BJ (cell line): Measurements from ENCODE around the gene ADGRF3. TPM values are rescaled to one million over a fixed set of nuclear protein-coding genes. Genes with fewer than 3 reads are reported as not detected.
A peak's percentile ranks its signal among the peaks of the same experiment; 100 is the strongest.

Experiments used
- CTCF ChIA-PET: fragments of 350-600 bp; formaldehyde crosslinking; extraction: SDS; loops from one replicate; lab custom pipeline; 2021; ENCODE audit warnings: antibody characterized with exemption, inconsistent platforms; lab: Yijun Ruan, JAX
- POLR2A ChIA-PET: fragments of 300-600 bp; sonication (Branson Sonifier 250); formaldehyde crosslinking; extraction: SDS; loops from one replicate; lab custom pipeline; 2021; ENCODE audit warnings: antibody characterized with exemption; lab: Charles Lee
- DNase-seq: peaks from one replicate; pipeline ENCODE4 v3.0.0-alpha.2; 2011; ENCODE audit warnings: low read depth
- H3K27me3 ChIP-seq: 2 replicates; pipeline ENCODE4 v1.6.0; 2011; ENCODE audit warnings: low read length; ENCODE audit not compliant: control insufficient read depth, insufficient read depth
- H3K36me3 ChIP-seq: 2 replicates; pipeline ENCODE4 v1.5.1; 2011; ENCODE audit warnings: low read length; ENCODE audit not compliant: control insufficient read depth, insufficient read depth
- H3K4me3 ChIP-seq: 2 replicates; pipeline ENCODE4 v1.5.1; 2011; ENCODE audit warnings: low read depth, mild to moderate bottlenecking, control low read depth, low read length
- polyA plus RNA-seq: library from polyadenylated mRNA; depleted of rRNA; stranded (reverse); fragments of >200 nt; gene quantifications from 2 replicates; pipeline ENCODE4 v1.2.3, GENCODE V29; 2011
- TF ChIP-seq, protein P1 (sequence below): IDR thresholded peaks from 2 replicates; pipeline ENCODE4 v1.5.1; 2011; ENCODE audit warnings: low read depth, mild to moderate bottlenecking, control low read depth, inconsistent platforms, low read length, moderate library complexity; ENCODE audit not compliant: insufficient read depth

Gene ADGRF3
- polyA plus RNA-seq, 1 experiment, result 0.12 TPM

DNA sequence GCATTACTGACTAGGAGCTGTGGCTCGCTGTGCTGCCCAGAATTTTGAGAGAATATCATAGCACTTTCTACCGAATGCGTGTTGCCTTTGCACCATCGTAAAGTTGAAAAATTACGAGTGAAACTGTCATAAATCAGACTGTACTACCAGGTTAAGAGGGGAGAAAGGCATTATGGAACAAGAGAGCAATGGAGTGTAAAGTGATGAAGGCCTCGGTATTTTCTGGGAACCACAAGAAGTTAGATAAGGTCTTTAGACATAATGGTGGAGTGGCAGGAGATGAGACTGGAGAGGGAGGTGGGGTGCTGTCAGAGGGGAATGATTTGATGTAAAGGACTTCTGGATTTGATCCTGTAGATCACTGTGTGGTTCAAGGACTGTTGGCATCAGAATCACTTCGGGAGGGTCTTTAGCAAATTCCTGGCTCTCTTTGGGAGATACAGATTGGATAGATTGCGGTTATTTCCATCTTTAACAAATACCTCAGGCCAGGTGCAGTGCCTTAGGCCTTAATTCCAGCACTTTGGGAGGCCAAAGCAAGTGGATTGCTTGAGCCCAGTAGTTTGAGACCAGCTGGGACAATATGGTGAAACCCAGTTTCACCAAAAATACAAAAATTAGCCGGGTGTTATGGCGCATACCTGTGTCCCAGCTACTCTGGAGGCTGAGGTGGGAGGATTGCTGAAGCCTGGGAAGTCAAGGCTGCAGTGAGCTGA, 4.9 kb upstream of the ADGRF3 start:
- POLR2A ChIA-PET, result no interaction called here
- TF ChIP-seq, protein P1, sequence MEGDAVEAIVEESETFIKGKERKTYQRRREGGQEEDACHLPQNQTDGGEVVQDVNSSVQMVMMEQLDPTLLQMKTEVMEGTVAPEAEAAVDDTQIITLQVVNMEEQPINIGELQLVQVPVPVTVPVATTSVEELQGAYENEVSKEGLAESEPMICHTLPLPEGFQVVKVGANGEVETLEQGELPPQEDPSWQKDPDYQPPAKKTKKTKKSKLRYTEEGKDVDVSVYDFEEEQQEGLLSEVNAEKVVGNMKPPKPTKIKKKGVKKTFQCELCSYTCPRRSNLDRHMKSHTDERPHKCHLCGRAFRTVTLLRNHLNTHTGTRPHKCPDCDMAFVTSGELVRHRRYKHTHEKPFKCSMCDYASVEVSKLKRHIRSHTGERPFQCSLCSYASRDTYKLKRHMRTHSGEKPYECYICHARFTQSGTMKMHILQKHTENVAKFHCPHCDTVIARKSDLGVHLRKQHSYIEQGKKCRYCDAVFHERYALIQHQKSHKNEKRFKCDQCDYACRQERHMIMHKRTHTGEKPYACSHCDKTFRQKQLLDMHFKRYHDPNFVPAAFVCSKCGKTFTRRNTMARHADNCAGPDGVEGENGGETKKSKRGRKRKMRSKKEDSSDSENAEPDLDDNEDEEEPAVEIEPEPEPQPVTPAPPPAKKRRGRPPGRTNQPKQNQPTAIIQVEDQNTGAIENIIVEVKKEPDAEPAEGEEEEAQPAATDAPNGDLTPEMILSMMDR, result no peak
- DNase-seq, result no peak
- H3K4me3 ChIP-seq, result no peak overlapping the region
- no peaks in the 10 kb centered on the region for H3K27me3 ChIP-seq
- CTCF ChIA-PET, result no interaction called here
- H3K36me3 ChIP-seq, result no peaks in the 10 kb centered on the region

GRCh38 chr2:26349690-26350089, 3.1 kb upstream of the ADGRF3 start:
- H3K27me3 ChIP-seq, result no peaks in the 10 kb centered on the region
- H3K4me3 ChIP-seq, result no peak overlapping the region
- TF ChIP-seq, protein P1, result no peak
- CTCF ChIA-PET, result no interaction called here
- DNase-seq, result no peak
- POLR2A ChIA-PET, result interaction anchor here (0.6 to 0.7 kb wide), 2 partner anchors 12 to 15 kb away, joined by 13 to 15 read pairs; no protein-coding TSS in a partner anchor
- no peaks in the 10 kb centered on the region for H3K36me3 ChIP-seq

GRCh38 chr2:26347286-26347865, 787 bp upstream of the ADGRF3 start:
- peak overlapping the region; percentile 84 for H3K4me3 ChIP-seq
- H3K27me3 ChIP-seq, result no peaks in the 10 kb centered on the region
- ChIA-PET CTCF (interaction anchor here (1.7 kb wide), 1 partner anchor 10 kb away, joined by 3 read pairs; no protein-coding TSS in a partner anchor), POLR2A (no interaction called here)
- no peak for DNase-seq
- TF ChIP-seq, protein P1, result no peak
- H3K36me3 ChIP-seq, result no peaks in the 10 kb centered on the region

GRCh38 chr2:26345545-26346453, 790 bp downstream of the ADGRF3 start, which contains the start of gene SELENOI:
Gene SELENOI (plus strand): TSS chr2:26346143. CDS start chr2:26346233, 90 bp downstream.
- POLR2A ChIA-PET, result no interaction called here
- Histone ChIP-seq H3K36me3 (no peaks in the 10 kb centered on the region), H3K4me3 (peak within 1 kb of the TSS; percentile 84), H3K27me3 (no peaks in the 10 kb centered on the region)
- peak; percentile 93 for DNase-seq
- CTCF ChIA-PET, result interaction anchor here (0.6 to 1.7 kb wide), 6 partner anchors 8 to 167 kb away, joined by 3 to 8 read pairs (median 3); no protein-coding TSS in a partner anchor
- TF ChIP-seq, protein P1, result no peak

DNA sequence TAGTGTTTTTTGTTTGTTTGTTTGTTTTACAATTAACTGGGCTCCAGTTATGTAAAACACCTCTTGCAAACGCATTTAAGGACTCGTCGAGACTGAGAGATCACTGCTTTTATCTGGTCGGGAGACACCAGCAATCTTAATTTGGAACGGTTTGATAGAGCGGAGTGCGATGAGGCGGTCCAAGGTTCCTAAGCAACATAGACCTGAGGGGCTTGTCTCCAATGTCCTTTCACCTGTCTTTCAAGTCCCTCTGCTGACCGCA, 1.4 kb downstream of the ADGRF3 start:
- Histone ChIP-seq H3K4me3 (peak overlapping the region; percentile 64), H3K36me3 (no peaks in the 10 kb centered on the region), H3K27me3 (no peaks in the 10 kb centered on the region)
- no peak for DNase-seq
- TF ChIP-seq, protein P1, result no peak
- CTCF ChIA-PET, result interaction anchor here (0.6 to 1.7 kb wide), 5 partner anchors 15 to 167 kb away, joined by 3 to 8 read pairs (median 3); no protein-coding TSS in a partner anchor
- POLR2A ChIA-PET, result no interaction called here
